Ishikawa (cell line): ENCODE measurements around the gene FBXL20.

Experiments
- CEBPB ChIP-seq: IDR thresholded peaks from 2 replicates; pipeline ENCODE4 v1.6.1; 2012
- CREB1 ChIP-seq: IDR thresholded peaks from 2 replicates; pipeline ENCODE4 v1.6.1; 2012; ENCODE audit warnings: low read depth
- EGR1 ChIP-seq: IDR thresholded peaks from 2 replicates; pipeline ENCODE4 v1.6.1; 2012
- EP300 ChIP-seq: IDR thresholded peaks from 2 replicates; pipeline ENCODE4 v1.6.1; 2012; ENCODE audit warnings: borderline replicate concordance
- FOXM1 ChIP-seq: IDR thresholded peaks from 2 replicates; pipeline ENCODE4 v1.6.1; 2012; ENCODE audit warnings: low read depth, borderline replicate concordance
- MAX ChIP-seq: IDR thresholded peaks from 2 replicates; pipeline ENCODE4 v1.6.1; 2012
- NFIC ChIP-seq: IDR thresholded peaks from 2 replicates; pipeline ENCODE4 v1.6.1; 2012
- RAD21 ChIP-seq: IDR thresholded peaks from 2 replicates; pipeline ENCODE4 v1.6.1; 2012; ENCODE audit warnings: low read depth
- REST ChIP-seq: IDR thresholded peaks from 2 replicates; pipeline ENCODE4 v1.6.1; 2012; ENCODE audit warnings: low read depth, mild to moderate bottlenecking
- TAF1 ChIP-seq: IDR thresholded peaks from 2 replicates; pipeline ENCODE4 v1.6.1; 2012; ENCODE audit warnings: low read depth, mild to moderate bottlenecking
- TEAD4 ChIP-seq: IDR thresholded peaks from 2 replicates; pipeline ENCODE4 v1.6.1; 2012
- YY1 ChIP-seq: IDR thresholded peaks from 2 replicates; pipeline ENCODE4 v1.6.1; 2012; ENCODE audit warnings: low read depth
- ZBTB7A ChIP-seq: IDR thresholded peaks from 2 replicates; pipeline ENCODE4 v1.6.1; 2012; ENCODE audit warnings: low read depth

GRCh38 chr17:39400547-39401411 lies 647 bp downstream of the FBXL20 start:
- TF ChIP-seq RAD21: no peak
- no peak for TF ChIP-seq EP300
- TF ChIP-seq YY1: no peak
- no peak for TF ChIP-seq ZBTB7A
- no peak; the same call in 1 of the 2 replicates for TF ChIP-seq MAX
- TF ChIP-seq TAF1: no peak
- TF ChIP-seq REST: no peak
- no peak for TF ChIP-seq NFIC
- no peak for TF ChIP-seq FOXM1
- no peak for TF ChIP-seq CEBPB
- no peak for TF ChIP-seq EGR1
- no peak for TF ChIP-seq CREB1
- no peak for TF ChIP-seq TEAD4
